A549 (cell line): ENCODE data around the gene ADGRD1. TPM values are rescaled to one million over a fixed set of nuclear protein-coding genes. Genes with fewer than 3 reads are reported as not detected.

Source experiments
- ATAC-seq, 2 experiments: fragments of 200-7000 bp in 1 of 2; fragments of >200 bp in 1 of 2; cut with Nextera tagmentation in 1 of 2; cut with Tn5 transposase in 1 of 2; 3 replicates each; pipeline versions ENCODE4 v1.8.0 to v1.9.1; 2018 to 2020; ENCODE audit warnings: mild to moderate bottlenecking in 1 of 2, moderate library complexity in 1 of 2
- CTCF ChIA-PET: fragments of 300-600 bp; sonication (Branson Sonifier 250); formaldehyde crosslinking; extraction: SDS; loops from one replicate; lab custom pipeline; 2021; ENCODE audit warnings: antibody characterized with exemption, inconsistent platforms; lab: Yijun Ruan, JAX
- POLR2A ChIA-PET: fragments of 350-600 bp; formaldehyde crosslinking; extraction: SDS; loops from one replicate; lab custom pipeline; 2021; ENCODE audit warnings: antibody characterized with exemption, inconsistent platforms; lab: Yijun Ruan, JAX
- DNase-seq, 2 experiments: peaks; one replicate each; pipeline versions ENCODE4 v3.0.0 to v3.0.0-alpha.2; 2011 to 2016; ENCODE audit warnings: low read depth in 1 of 2, low spot score in 1 of 2
- FAIRE-seq: peaks from 2 replicates; lab custom pipeline; 2011; peaks lifted over from hg19 to GRCh38; lab: Jason Lieb, UNC
- H3K27ac ChIP-seq, 2 experiments: fragments of >200 bp; sonication (Bioruptor Twin); formaldehyde crosslinking; 3 replicates each; pipeline ENCODE4 v1.5.1; 2016 to 2017
- H3K4me1 ChIP-seq: fragments of >200 bp; sonication (Bioruptor Twin); formaldehyde crosslinking; 3 replicates; pipeline ENCODE4 v1.6.1; 2016
- H3K4me2 ChIP-seq: fragments of >200 bp; sonication (Bioruptor Twin); formaldehyde crosslinking; 3 replicates; pipeline ENCODE4 v1.6.1; 2016
- H3K4me3 ChIP-seq: fragments of >200 bp; sonication (Bioruptor Twin); formaldehyde crosslinking; 3 replicates; pipeline ENCODE4 v1.5.1; 2016
- H3K9me3 ChIP-seq: fragments of >200 bp; sonication (Bioruptor Twin); formaldehyde crosslinking; 3 replicates; pipeline ENCODE4 v1.6.1; 2016
- BCL3 ChIP-seq: fragments of >200 bp; sonication (Bioruptor Twin); formaldehyde crosslinking; IDR thresholded peaks from 3 replicates; pipeline ENCODE4 v1.6.1; 2016
- CBX2 ChIP-seq: fragments of 200-600 bp; sonication (generic); IDR thresholded peaks from 2 replicates; pipeline ENCODE4 v1.6.1; 2016; ENCODE audit warnings: low read depth, mild to moderate bottlenecking, borderline replicate concordance
- CEBPB ChIP-seq, 2 experiments: fragments of >200 bp in 1 of 2; sonication (Bioruptor Twin) in 1 of 2; formaldehyde crosslinking in 1 of 2; IDR thresholded peaks; 2 replicates each; pipeline ENCODE4 v1.6.1; 2012 to 2016
- CHD4 ChIP-seq: fragments of 200-600 bp; sonication (generic); IDR thresholded peaks from 2 replicates; pipeline ENCODE4 v1.6.1; 2016; ENCODE audit warnings: antibody characterized with exemption, mild to moderate bottlenecking, borderline replicate concordance
- EHMT2 ChIP-seq: fragments of 200-600 bp; sonication (generic); IDR thresholded peaks from 2 replicates; pipeline ENCODE4 v1.6.1; 2016; ENCODE audit warnings: antibody characterized with exemption, low read depth, mild to moderate bottlenecking, moderate library complexity
- ESRRA ChIP-seq: fragments of 150-350 bp; IDR thresholded peaks from 2 replicates; pipeline ENCODE4 v1.6.1; 2014; ENCODE audit warnings: mild to moderate bottlenecking, low read length, borderline replicate concordance
- FOXS1 ChIP-seq: fragments of 250-450 bp; sonication (Bioruptor Pico); IDR thresholded peaks from 2 replicates; pipeline ENCODE4 v1.5.0; 2020; ENCODE audit warnings: mild to moderate bottlenecking, moderate library complexity
- GATA3 ChIP-seq: IDR thresholded peaks from 2 replicates; pipeline ENCODE4 v1.6.1; 2012; ENCODE audit warnings: borderline replicate concordance
- HDAC2 ChIP-seq: fragments of 200-600 bp; sonication (generic); IDR thresholded peaks from 2 replicates; pipeline ENCODE4 v1.6.1; 2016
- HOXA7 ChIP-seq: fragments of 250-450 bp; sonication (Bioruptor Pico); IDR thresholded peaks from 2 replicates; pipeline ENCODE4 v1.5.0; 2020; ENCODE audit warnings: mild to moderate bottlenecking, moderate library complexity
- HOXB13 ChIP-seq: fragments of 250-450 bp; sonication (Bioruptor Pico); IDR thresholded peaks from 2 replicates; pipeline ENCODE4 v1.5.0; 2020; ENCODE audit warnings: low read depth, mild to moderate bottlenecking, moderate library complexity
- JUN ChIP-seq, 2 experiments: fragments of >200 bp; sonication (Bioruptor Twin); formaldehyde crosslinking; IDR thresholded peaks; 2 replicates in 1 of 2; 3 replicates in 1 of 2; pipeline ENCODE4 v1.6.1; 2016 to 2017
- KDM5A ChIP-seq: fragments of 200-600 bp; sonication (generic); IDR thresholded peaks from 2 replicates; pipeline ENCODE4 v1.6.1; 2016; ENCODE audit warnings: antibody characterized with exemption, mild to moderate bottlenecking
- MAZ ChIP-seq: fragments of 150-350 bp; IDR thresholded peaks from 2 replicates; pipeline ENCODE4 v1.6.1; 2014; ENCODE audit warnings: antibody characterized with exemption, low read depth, low read length, borderline replicate concordance
- MYC ChIP-seq: IDR thresholded peaks from 2 replicates; pipeline ENCODE4 v1.6.1; 2012; ENCODE audit warnings: mild to moderate bottlenecking, inconsistent platforms, low read length, improper control_type of control experiment, borderline replicate concordance
- NFE2L2 ChIP-seq: fragments of 150-350 bp; conservative IDR thresholded peaks from 2 replicates; pipeline ENCODE4 v1.6.1; 2014; ENCODE audit warnings: low read length
- NR3C1 ChIP-seq: fragments of >200 bp; sonication (Bioruptor Twin); formaldehyde crosslinking; IDR thresholded peaks from 3 replicates; pipeline ENCODE4 v1.6.1; 2017
- PBX3 ChIP-seq: IDR thresholded peaks from 2 replicates; pipeline ENCODE4 v1.6.1; 2012
- POLR2AphosphoS2 ChIP-seq: conservative IDR thresholded peaks from 2 replicates; pipeline ENCODE4 v1.6.1; 2012; ENCODE audit warnings: low read length, improper control_type of control experiment, inconsistent platforms
- REST ChIP-seq: fragments of 200-600 bp; sonication (generic); IDR thresholded peaks from 2 replicates; pipeline ENCODE4 v1.6.1; 2016; ENCODE audit warnings: antibody characterized with exemption, mild to moderate bottlenecking, moderate library complexity
- SREBF2 ChIP-seq: fragments of 450-650 bp; IDR thresholded peaks from 2 replicates; pipeline ENCODE4 v1.6.1; 2014; ENCODE audit warnings: mild to moderate bottlenecking, moderate library complexity
- ZNF302 ChIP-seq: fragments of 250-450 bp; sonication (Bioruptor Pico); IDR thresholded peaks from 2 replicates; pipeline ENCODE4 v1.9.0; 2021; ENCODE audit warnings: inconsistent platforms, mild to moderate bottlenecking, moderate library complexity
- ZSCAN20 ChIP-seq: fragments of 250-450 bp; sonication (Bioruptor Pico); IDR thresholded peaks from 2 replicates; pipeline ENCODE4 v1.8.0; 2022; ENCODE audit warnings: mild to moderate bottlenecking, moderate library complexity
- WGBS: methylation state at CpG from one replicate; pipeline ENCODE4 v1.1.6; 2017; ENCODE audit errors: missing lambda C conversion rate; 5-methylcytosine and 5-hydroxymethylcytosine counted together
- polyA plus RNA-seq, 4 experiments: library from polyadenylated mRNA; depleted of rRNA in 3 of 4; stranded (reverse); fragments of >200 nt; fragmentation: RNase III in 1 of 4; extraction: RNeasy Plus Mini Kit Qiagen cat#74134 plus additional on column Dnase treatment in 1 of 4; gene quantifications; 2 replicates in 3 of 4; 3 replicates in 1 of 4; pipeline ENCODE4 v1.2.3, GENCODE V29; 2011 to 2017
- TF ChIP-seq, protein P1 (sequence below): IDR thresholded peaks from 2 replicates; pipeline ENCODE4 v1.6.1; 2012; ENCODE audit warnings: low read depth, borderline replicate concordance
- TF ChIP-seq, protein P2 (sequence below): fragments of 450-650 bp; IDR thresholded peaks from 2 replicates; pipeline ENCODE4 v1.6.1; 2014; ENCODE audit warnings: antibody characterized with exemption

The ADGRD1 gene
- polyA plus RNA-seq, 2 of the 4 experiments (the other 2 are of a cell fraction) = 0.36 to 1.5 TPM

DNA sequence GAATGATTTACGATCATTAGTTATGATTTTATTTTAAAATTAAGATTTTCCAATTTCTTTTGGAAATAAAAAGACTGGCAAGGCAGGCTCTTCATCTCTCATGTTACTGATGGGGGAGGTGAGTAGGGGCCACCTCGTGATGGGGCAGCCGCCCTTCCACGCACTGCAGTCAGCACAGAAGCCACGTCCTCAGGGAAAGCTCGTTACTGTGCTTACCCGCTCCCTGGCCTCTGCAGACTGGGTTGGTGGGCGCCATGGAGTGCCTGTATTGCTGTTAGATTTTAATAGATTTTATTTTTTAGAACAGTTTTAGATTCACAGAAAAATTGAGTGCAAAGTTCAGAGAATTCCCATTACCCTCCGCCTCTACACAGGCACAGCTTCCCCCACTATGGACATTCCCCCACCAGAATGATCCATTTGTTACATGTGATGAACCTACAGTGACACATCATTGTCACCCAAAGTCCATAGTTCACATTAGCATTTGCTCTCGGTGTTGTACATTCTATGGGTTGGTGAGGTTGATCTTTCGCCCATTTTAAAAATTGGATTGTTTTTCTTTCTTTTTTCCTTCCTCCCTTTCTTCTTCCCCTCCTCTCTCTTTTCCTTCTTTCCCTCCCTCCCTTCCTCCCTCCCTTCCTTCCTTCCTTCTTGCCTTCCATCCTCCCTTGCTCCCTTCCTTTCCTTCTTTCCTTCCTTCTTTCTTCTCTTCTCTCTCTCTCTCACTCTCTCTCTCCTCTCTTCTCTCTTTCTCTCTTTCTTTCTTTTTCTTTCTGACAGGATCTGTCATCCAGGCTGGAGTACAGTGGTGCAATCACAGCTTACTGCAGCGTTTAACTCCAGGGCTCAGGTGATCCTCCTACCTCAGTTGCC lies 30.7 kb downstream of the ADGRD1 start:
- DNase-seq = no peak
- POLR2A ChIA-PET = no interaction called here
- Histone ChIP-seq H3K4me1 (no peaks in the 10 kb centered on the region), H3K4me3 (no peak overlapping the region), H3K27ac (no peak overlapping the region), H3K9me3 (no peaks in the 10 kb centered on the region), H3K4me2 (no peak overlapping the region)
- TF ChIP-seq NFE2L2 (no peak), ESRRA (no peak), REST (no peak), POLR2AphosphoS2 (no peak), FOXS1 (CRISPR knock-in tag) (no peak), PBX3 (no peak), JUN (IDR thresholded peaks at IDR 0.05) (no peak), CHD4 (no peak), ZSCAN20 (CRISPR knock-in tag) (no peak), HOXB13 (CRISPR knock-in tag) (no peak), HOXA7 (no peak), MAZ (no peak), HDAC2 (no peak), NR3C1 (no peak), MYC (no peak), KDM5A (no peak)
- TF ChIP-seq, protein P1, sequence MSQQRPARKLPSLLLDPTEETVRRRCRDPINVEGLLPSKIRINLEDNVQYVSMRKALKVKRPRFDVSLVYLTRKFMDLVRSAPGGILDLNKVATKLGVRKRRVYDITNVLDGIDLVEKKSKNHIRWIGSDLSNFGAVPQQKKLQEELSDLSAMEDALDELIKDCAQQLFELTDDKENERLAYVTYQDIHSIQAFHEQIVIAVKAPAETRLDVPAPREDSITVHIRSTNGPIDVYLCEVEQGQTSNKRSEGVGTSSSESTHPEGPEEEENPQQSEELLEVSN = no peak
- TF ChIP-seq, protein P2, sequence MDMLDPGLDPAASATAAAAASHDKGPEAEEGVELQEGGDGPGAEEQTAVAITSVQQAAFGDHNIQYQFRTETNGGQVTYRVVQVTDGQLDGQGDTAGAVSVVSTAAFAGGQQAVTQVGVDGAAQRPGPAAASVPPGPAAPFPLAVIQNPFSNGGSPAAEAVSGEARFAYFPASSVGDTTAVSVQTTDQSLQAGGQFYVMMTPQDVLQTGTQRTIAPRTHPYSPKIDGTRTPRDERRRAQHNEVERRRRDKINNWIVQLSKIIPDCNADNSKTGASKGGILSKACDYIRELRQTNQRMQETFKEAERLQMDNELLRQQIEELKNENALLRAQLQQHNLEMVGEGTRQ = no peak
- 30% methylated on average over 12 of the region's 12 CpGs for WGBS
- no peak for FAIRE-seq
- ATAC-seq = no peak
- CTCF ChIA-PET = no interaction called here

DNA sequence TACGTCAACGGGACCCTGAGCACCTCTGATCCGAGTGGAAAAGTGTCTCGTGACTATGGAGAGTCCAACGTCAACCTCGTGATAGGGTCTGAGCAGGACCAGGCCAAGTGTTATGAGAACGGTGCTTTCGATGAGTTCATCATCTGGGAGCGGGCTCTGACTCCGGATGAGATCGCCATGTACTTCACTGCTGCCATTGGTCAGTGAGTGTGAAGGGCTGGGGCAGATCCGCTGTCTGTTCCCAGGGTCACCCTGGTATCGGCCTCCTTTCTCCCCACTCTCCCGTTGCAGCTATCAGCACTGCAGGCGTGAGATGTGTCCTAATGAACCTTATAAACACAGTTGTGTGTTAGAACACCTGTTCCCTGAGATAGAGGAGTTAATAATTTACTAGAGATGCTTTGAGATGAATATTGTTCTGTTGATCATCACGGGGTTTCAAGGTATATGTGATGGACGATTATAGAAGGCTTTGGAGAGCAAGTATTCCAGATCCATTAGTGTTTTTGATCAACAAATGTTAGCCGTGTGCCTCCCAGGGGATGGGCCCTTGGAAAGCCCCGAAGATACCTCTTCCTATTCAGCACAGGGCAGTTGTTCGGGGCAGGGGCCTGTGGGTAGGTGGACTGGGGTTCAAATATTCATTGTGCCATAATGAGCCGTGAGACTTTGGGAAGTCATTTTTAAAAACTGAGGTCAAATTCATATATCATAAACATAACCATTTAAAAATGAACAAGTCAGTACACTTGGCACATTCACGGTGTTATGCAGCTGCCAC lies 33.6 kb downstream of the ADGRD1 start:
- ChIA-PET POLR2A (no interaction called here), CTCF (interaction anchor here (0.7 to 0.9 kb wide), 2 partner anchors 10 to 117 kb away, joined by 3 to 5 read pairs; no protein-coding TSS in a partner anchor)
- Histone ChIP-seq H3K4me1 (no peaks in the 10 kb centered on the region), H3K4me3 (no peak overlapping the region), H3K27ac (no peak overlapping the region), H3K9me3 (no peaks in the 10 kb centered on the region), H3K4me2 (no peak overlapping the region)
- DNase-seq (no peak), ATAC-seq (no peak), FAIRE-seq (no peak)
- 50% methylated on average over 22 of the region's 22 CpGs for WGBS
- TF ChIP-seq ZNF302 (no peak), SREBF2 (no peak), ZSCAN20 (CRISPR knock-in tag) (no peak), EHMT2 (no peak), HOXB13 (CRISPR knock-in tag) (no peak), BCL3 (no peak), GATA3 (no peak), CBX2 (no peak), CEBPB (IDR thresholded peaks at IDR 0.05) (no peak)
